ENCODE measurements around the gene HSD17B1. TPM values are rescaled to one million over a fixed set of nuclear protein-coding genes. Genes with fewer than 3 reads are reported as not detected.

Gene HSD17B1
- total RNA-seq, 4 donors from 2014 or later: 2.3 to 6.6 (median 4.6) TPM

DNA sequence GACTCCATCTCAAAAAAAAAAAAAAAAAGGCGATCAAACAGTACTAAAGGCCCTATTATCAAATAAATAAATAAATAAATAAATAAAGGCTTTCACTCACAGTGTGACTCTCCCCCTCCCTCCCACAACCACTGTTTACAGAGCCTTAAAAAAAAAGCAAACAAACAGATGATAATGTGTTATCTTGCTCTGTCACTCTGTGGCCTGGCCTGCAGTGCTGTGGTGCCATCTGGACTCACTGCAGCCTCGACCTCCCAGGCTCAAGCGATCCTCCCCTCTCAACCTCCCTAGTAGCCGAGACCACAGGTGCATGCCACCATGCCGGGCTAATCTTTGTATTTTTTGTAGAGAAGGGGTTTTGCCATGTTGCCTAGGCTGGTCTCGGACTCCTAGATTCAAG, 24.8 kb upstream of the HSD17B1 start:
- 91 to 95% methylated on average over 6 of the region's 6 CpGs for WGBS, 2 donors
- H3K4me3 ChIP-seq (ENCODE audit: low read depth, poor library complexity, severe bottlenecking): no peak overlapping the region
- intact Hi-C loops (cut with DNase I; ENCODE audit: low total_unique reads): loop anchor here (5.0 kb wide), 1 partner anchor 106 kb away; the partner anchor contains the start of gene CAVIN1
- TF ChIP-seq POLR2A (IDR thresholded peaks at IDR 0.05): no peak
- TF ChIP-seq CTCF (IDR thresholded peaks at IDR 0.05): no peak
- DNase-seq (ENCODE audit: low spot score in 2 of 2): no peak

- no peak overlapping the region for H3K4me3 ChIP-seq (ENCODE audit: low read depth, poor library complexity, severe bottlenecking)
- 34% methylated on average over 3 of the region's 3 CpGs for WGBS, 2 donors
- TF ChIP-seq CTCF (IDR thresholded peaks at IDR 0.05): no peak
- TF ChIP-seq POLR2A (IDR thresholded peaks at IDR 0.05): no peak
- intact Hi-C loops (cut with DNase I; ENCODE audit: low total_unique reads): loop anchor here (5.0 kb wide), 1 partner anchor 107 kb away; the partner anchor contains the start of gene CAVIN1
- DNase-seq (ENCODE audit: low spot score in 2 of 2): no peak
These were observed 23.7 kb upstream of the HSD17B1 start for GRCh38 chr17:42529061-42529460.

GRCh38 chr17:42530952-42531454, 21.7 kb upstream of the HSD17B1 start:
- no peak for TF ChIP-seq POLR2A (IDR thresholded peaks at IDR 0.05)
- TF ChIP-seq CTCF (IDR thresholded peaks at IDR 0.05): no peak
- no peak overlapping the region for H3K4me3 ChIP-seq (ENCODE audit: low read depth, poor library complexity, severe bottlenecking)
- DNase-seq (ENCODE audit: low spot score in 2 of 2): no peak
- 84 to 93% methylated on average over 2 of the region's 2 CpGs for WGBS, 2 donors
- intact Hi-C loops (cut with DNase I; ENCODE audit: low total_unique reads): no loop called here

DNA sequence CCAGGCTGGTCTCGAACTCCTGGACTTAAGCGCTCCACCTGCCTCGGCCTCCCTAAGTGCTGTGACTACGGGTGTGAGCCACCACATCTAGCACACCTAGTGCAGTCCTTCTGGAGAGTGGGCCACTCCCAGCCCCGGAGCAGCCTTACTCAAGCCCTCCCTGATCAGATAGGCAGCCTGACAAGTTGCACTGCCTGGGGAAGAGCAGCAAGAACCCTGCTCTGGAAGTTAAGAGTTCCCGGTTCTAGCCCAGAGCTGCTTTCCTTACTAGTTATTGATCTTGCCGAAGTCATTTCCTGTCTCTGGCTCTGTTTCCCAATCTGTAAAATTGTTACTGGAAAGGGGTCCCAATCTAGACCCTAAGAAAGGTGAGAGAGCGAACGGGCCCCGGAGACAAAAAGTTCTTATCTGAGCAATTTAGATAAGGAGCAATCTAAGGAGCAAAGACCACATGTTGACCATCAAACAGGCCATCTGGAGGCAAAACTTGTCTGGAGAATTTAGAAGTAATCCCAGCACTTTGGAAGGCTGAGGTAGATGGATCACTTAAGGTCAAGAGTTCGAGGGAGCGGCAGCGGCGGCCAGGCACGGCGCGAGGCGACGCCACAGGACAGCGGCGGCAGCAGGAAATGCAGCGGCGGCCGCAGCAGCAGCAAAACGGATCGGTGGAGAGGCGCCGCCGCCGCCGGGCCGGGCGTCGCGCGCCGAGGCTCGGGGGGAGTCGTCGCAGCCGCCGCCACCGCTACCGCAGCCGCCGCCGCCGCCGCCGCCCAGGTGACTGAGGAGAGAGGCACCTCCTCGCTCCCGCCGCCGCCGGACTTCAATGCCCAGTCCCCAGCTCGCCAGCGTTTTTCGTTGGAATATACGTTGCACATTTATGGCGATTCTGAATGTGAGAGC, 21.0 kb upstream of the HSD17B1 start:
- no peak for DNase-seq (ENCODE audit: low spot score in 2 of 2)
- peak overlapping the region; percentile 25 for H3K4me3 ChIP-seq (ENCODE audit: low read depth, poor library complexity, severe bottlenecking)
- TF ChIP-seq CTCF (IDR thresholded peaks at IDR 0.05): peak in 1 of 3 donors; percentile 46
- no peak for TF ChIP-seq POLR2A (IDR thresholded peaks at IDR 0.05)
- intact Hi-C loops (cut with DNase I; ENCODE audit: low total_unique reads): no loop called here
- WGBS, 2 donors: 12 to 17% methylated on average over 40 to 58 of the region's 60 CpGs

GRCh38 chr17:42535155-42536047, 17.3 kb upstream of the HSD17B1 start:
- TF ChIP-seq POLR2A (IDR thresholded peaks at IDR 0.05) (no peak), CTCF (IDR thresholded peaks at IDR 0.05) (no peak)

More at GRCh38 chr17:42535155-42536047, 17.3 kb upstream of the HSD17B1 start:
- peak overlapping the region; percentile 62 for H3K4me3 ChIP-seq (ENCODE audit: low read depth, poor library complexity, severe bottlenecking)
- 36 to 42% methylated on average over 26 of the region's 26 CpGs for WGBS, 2 donors
- intact Hi-C loops (cut with DNase I; ENCODE audit: low total_unique reads): no loop called here
- DNase-seq (ENCODE audit: low spot score in 2 of 2): no peak
